HG03064 (cell line): Measurements from ENCODE around the gene EFNB3.

Source experiments
- ATAC-seq: cut with Tn5 transposase; IDR thresholded peaks from one replicate; pipeline ENCODE4 v1.9.1; 2021; ENCODE audit warnings: low read depth; ENCODE audit not compliant: unreplicated experiment

EFNB3 gene, protein sequence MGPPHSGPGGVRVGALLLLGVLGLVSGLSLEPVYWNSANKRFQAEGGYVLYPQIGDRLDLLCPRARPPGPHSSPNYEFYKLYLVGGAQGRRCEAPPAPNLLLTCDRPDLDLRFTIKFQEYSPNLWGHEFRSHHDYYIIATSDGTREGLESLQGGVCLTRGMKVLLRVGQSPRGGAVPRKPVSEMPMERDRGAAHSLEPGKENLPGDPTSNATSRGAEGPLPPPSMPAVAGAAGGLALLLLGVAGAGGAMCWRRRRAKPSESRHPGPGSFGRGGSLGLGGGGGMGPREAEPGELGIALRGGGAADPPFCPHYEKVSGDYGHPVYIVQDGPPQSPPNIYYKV

GRCh38 chr17:7704601-7705268 is at the start of gene EFNB3:
EFNB3 (plus strand) TSS chr17:7705202; CDS start chr17:7705599, 397 bp downstream.
- no peak for ATAC-seq

DNA sequence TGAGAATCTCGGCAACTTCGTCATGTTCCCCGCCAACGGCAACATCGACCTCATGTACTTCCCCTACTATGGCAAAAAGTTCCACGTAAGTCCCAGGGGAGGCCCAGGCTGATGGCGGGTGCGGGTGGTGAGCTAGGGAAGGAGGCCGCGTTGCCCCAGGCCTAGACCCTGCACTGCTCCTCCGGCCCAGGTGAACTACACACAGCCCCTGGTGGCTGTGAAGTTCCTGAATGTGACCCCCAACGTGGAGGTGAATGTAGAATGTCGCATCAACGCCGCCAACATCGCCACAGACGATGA is 49.5 kb upstream of the EFNB3 start:
- no peak for ATAC-seq

DNA sequence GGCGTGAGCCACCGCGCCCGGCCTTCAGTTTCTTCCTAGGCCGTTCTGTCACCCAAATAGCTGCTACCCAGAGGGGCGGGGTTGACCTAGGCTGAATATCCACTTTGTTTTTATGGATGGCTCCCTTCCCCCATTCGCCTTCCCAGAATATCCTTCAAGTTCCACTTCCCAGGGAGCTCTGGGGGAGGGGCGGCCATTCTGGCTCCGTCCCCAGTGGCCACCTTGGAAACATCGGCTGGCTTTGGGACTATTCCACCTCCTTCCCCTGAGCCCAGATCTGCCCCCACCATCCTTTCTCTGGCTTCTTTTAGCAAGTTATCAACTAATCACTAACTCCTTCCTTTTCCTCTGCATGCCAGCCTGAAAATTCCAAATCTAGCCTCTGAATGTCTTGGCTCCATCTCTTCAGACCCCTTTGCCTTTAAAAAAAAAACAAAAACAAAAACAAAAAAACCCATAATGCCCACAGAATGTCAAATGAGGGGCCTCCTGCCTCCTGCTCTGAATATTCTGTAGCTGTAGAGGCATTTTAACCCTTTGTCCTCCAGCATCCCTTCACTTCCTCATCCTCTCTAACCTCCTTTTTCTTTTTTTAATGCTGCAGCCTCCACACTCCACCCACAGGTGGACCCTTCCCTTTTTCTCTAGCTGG is 47.9 kb upstream of the EFNB3 start:
- ATAC-seq, result no peak

DNA sequence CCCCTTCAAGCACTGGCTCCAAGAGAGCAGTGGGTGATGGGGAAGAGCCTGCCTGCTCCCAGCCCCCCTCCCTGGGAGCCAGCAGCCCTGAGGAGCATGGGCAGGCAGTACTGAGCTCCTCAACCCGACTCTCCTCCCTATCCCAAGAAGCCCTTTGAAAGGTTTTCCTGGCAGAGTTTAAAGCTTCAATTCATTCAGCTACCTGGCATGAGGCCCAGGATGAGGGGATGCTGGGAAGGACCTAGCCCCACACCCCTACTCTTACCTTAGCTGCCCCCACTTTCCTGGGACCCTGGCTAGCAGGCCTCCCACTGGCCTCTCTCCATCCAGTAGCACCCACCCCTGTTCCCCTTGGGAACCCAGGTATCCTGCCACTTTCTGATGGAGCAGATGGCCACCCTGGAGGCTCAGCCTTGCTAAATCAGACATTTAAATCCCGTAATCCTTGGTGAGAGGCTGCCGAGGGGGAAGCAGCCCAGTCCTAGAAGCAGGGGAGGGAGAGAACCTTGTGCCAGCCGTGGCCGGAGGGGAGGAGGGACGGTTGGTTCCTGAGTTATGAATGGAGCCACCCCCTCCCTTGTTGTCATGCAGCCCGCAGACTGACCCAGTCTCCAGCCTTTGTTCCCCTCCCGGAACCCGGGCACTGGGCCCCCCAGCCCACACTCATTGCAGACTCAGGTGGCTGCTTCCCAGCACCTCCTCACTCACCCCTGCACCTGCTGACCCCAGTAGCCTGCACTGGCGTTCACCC is 37.2 kb upstream of the EFNB3 start:
- ATAC-seq, result no peak

- ATAC-seq, result no peak
Observed at GRCh38 chr17:7668482-7668881, 36.5 kb upstream of the EFNB3 start.

- ATAC-seq, result no peak
Observed at GRCh38 chr17:7673239-7673638, 31.8 kb upstream of the EFNB3 start.

- ATAC-seq, result no peak
Observed at GRCh38 chr17:7674934-7675333, 30.1 kb upstream of the EFNB3 start.

DNA sequence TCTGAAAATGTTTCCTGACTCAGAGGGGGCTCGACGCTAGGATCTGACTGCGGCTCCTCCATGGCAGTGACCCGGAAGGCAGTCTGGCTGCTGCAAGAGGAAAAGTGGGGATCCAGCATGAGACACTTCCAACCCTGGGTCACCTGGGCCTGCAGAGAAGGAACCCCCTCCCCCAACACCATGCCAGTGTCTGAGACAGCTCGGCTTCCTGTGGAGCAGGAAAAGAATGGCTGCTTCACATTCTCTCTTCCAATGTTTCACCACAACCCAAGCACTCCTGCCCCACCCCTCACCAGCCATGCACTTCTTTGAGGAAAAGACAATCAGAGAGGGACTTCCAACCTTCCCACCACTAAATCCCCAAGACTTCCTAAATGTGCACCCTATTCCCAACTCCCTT is 28.5 kb upstream of the EFNB3 start:
- ATAC-seq, result no peak

DNA sequence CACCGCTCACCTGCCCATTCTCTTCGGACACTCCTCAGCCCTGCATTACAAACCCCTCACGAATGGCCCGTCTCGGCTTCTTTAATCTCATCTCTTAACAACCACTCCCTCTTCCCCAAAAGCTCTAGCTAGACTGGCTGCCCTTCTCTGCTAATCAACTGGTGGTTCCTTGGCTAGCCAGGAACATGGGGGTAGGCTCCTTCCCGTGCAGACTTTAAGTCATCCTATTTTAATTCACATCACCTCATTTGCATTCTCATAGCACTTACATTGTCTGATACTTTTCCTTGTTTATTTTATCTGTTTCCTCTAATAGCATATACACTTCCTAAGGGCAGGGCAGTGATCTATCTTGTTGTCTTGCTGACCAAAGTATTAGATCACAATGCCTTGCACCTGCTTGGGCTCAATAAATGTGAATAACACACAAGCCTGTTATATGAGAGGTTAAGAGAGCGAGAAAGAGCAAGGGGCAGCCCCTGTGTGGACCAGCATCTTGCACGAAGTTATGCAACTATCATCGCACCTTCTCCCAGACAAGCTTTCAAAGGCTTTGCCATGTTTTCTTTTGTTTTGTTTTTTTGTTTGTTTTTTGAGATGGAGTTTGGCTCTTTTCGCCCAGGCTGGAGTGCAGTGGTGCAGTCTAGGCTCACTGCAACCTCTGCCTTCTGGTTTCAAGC is 27.5 kb upstream of the EFNB3 start:
- ATAC-seq, result no peak

- no peak for ATAC-seq
Observed at GRCh38 chr17:7684851-7685532, 20.0 kb upstream of the EFNB3 start.

GRCh38 chr17:7685533-7686221 is 19.3 kb upstream of the EFNB3 start:
- ATAC-seq, result peak; percentile 42

GRCh38 chr17:7686222-7687071 is 18.6 kb upstream of the EFNB3 start:
- ATAC-seq, result peak; percentile 38

DNA sequence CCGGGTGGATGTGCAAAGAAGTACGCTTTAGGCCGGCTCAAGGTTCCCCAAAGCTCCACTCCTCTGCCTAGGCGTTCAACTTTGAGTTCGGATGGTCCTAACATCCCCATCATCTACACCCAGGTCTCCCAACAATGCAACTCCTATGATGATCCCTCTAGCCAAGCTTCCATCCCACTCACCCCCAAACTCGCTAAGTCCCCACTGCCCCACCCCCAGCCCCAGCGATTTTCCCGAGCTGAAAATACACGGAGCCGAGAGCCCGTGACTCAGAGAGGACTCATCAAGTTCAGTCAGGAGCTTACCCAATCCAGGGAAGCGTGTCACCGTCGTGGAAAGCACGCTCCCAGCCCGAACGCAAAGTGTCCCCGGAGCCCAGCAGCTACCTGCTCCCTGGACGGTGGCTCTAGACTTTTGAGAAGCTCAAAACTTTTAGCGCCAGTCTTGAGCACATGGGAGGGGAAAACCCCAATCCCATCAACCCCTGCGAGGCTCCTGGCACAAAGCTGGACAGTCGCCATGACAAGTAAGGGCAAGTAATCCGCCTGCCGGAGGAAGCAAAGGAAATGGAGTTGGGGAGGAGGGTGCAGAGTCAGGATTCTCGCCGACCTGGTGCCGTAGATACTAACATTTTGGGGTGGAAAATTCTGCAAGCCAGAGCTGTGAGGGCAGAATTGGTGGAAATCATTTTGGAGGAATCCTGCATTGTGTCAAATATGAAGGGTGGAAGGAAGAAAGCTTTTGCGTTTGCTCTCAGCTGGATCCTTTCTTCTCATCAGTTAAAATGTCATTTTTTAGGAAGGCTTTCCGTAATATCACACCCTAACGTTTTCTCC is 17.7 kb upstream of the EFNB3 start, which contains the start of gene TP53:
Gene TP53, minus strand, starts transcription at position 419 of the 836 bp plus-strand sequence. CDS start 10,896 bp downstream, outside the sequence.
- no peak for ATAC-seq

DNA sequence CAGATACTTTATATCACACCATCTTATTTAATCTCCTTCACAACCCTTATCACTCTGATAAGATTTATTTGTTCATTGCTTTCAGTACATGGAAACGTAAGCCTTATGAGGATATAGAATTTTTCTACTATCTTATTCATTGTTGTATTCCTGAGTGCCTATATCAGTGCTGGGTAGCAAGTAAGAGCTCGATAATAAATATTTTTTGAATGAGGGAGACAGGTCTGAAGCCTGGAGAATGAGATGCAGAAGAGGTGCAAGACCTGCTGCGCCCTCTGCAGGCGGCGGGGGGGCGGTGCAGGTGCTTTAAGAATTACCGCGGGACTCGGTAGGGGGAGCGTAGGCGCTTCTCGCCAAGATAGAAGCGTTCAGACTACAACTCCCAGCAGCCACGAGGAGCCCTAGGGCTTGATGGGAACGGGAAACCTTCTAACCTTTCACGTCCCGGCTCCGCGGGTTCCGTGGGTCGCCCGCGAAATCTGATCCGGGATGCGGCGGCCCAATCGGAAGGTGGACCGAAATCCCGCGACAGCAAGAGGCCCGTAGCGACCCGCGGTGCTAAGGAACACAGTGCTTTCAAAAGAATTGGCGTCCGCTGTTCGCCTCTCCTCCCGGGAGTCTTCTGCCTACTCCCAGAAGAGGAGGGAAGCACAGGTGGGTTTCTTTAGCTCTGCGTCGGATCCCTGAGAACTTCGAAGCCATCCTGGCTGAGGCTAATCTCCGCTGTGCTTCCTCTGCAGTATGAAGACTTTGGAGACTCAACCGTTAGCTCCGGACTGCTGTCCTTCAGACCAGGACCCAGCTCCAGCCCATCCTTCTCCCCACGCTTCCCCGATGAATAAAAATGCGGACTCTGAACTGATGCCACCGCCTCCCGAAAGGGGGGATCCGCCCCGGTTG is 16.8 kb upstream of the EFNB3 start, which contains the start of gene WRAP53:
Gene WRAP53, plus strand, starts transcription at position 570 of the 900 bp plus-strand sequence. Its CDS starts 172 bp downstream, at position 742.
- peak; percentile 61 for ATAC-seq

GRCh38 chr17:7688808-7689316 is 16.1 kb upstream of the EFNB3 start:
- ATAC-seq, result no peak

DNA sequence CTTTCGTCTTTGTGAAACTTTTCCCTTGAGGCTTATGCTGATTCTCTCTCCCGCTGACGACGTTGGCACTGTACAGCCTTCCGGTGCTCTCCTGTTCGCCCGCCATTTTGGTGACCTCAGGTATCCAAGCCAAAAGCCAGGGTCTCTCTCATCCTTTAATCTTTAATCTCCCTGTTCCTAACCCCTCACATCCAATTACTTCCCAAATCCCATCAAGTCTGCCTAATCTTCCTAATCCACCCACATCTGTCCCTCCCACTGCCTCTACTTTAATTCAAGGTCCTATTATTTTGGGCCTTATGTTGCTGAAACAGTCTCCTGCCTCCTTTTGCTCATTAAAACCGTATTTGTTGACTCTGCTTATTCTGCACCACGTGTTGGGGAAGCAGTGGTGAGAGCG is 9.4 kb upstream of the EFNB3 start:
- no peak for ATAC-seq
